GM19025 (cell line): Measurements from ENCODE around the gene C19orf67.

Experiments
- ATAC-seq: cut with Tn5 transposase; IDR thresholded peaks from one replicate; pipeline ENCODE4 v1.9.1; 2021; ENCODE audit warnings: mild to moderate bottlenecking, low read depth, moderate library complexity; ENCODE audit not compliant: unreplicated experiment

Gene C19orf67

GRCh38 chr19:14111486-14111885 lies 25.9 kb upstream of the C19orf67 start:
- no peak for ATAC-seq

- no peak for ATAC-seq
These were observed 25.1 kb upstream of the C19orf67 start for GRCh38 chr19:14110650-14111049.

DNA sequence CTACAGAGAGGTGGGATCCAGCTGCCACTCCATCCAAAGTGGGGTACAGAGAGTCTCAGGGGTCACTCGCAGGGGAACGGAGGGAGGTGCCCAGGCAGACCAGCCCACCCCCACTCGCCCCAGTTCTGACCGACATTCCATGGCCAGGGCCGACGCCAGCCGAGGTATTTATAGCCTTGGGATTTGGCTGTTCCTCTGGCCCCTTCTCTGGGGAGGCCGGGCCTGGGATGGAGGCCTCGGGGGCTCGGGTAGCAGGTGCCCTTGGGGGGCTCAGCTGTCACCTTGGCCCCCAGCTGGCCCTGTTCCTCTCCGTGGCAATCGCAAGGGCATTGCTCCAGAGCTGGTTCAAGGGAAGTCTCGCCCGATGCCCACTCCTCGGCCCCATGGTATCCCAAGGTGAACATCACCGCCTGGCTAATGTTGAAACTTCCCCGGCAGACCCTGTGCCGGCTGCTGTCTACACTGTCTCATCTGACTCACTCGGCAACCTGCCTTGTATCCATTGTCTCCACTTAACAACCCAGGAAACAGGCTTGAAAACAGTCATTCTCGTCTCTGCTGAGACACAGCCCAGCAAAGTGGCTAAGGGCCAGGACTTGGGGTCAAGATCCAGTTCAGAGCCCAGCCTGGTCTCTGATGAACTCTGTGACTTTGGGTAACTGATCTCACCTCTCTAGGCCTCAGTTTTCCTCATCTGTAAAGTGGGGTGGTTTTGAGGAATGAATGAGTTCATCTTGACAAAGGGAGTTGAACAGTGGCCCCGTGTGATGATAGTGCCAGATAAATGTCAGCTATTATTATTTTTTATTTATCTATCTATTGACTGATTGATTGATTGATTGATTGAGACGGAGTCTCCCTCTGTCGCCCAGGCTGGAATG lies 22.2 kb upstream of the C19orf67 start:
- no peak for ATAC-seq

- ATAC-seq: no peak
These were observed 21.3 kb upstream of the C19orf67 start for GRCh38 chr19:14106840-14107239.

DNA sequence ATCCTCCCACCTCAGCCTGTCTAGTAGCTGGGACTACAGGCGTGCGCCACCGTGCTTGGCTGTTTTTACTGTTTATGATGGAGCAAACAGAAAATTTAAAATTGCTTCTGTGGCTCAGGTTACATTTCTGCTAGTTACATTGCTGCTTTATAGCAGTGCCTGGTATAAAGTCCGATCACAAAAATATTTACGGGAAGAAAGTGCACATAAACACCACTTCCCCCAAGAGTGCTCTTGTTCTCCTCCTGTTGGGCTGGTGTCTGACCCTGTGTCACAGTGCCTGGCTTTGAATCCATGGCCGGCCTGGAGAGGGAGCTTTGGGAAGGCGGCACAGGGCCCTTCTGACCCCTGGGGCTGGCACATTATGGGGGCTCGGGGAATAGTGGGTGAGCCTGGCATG lies 20.1 kb upstream of the C19orf67 start:
- no peak for ATAC-seq

GRCh38 chr19:14103310-14103709 lies 17.7 kb upstream of the C19orf67 start:
- ATAC-seq: no peak

GRCh38 chr19:14102756-14103155 lies 17.2 kb upstream of the C19orf67 start:
- no peak for ATAC-seq

DNA sequence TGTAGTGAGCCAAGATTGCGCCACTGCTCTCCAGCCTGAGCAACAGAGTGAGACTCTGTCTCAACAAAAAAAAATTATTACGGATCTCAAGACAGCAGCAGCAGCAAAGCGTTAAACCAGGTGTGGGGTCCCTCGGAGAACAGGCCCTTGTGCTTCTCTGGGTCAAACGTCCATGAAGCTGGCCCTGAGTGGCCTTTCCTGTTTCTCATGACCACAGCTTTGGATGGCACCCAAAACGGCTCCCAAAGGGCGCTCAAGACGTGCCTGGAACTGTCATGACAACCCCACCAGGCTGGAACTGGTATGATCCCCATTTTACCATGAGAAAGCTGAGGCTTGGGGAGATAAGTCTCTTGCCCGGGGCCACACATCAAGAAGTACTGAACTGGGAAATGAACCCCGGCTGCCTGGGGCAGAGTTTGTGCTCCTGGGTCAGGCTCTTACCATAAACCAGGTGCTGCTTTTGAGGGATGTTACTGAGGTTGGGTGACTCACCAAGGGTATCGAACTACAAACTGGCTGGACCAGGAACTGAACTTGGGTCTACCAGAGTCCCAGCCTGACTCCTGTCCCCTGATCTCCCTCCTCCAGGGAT lies 16.6 kb upstream of the C19orf67 start:
- no peak for ATAC-seq

DNA sequence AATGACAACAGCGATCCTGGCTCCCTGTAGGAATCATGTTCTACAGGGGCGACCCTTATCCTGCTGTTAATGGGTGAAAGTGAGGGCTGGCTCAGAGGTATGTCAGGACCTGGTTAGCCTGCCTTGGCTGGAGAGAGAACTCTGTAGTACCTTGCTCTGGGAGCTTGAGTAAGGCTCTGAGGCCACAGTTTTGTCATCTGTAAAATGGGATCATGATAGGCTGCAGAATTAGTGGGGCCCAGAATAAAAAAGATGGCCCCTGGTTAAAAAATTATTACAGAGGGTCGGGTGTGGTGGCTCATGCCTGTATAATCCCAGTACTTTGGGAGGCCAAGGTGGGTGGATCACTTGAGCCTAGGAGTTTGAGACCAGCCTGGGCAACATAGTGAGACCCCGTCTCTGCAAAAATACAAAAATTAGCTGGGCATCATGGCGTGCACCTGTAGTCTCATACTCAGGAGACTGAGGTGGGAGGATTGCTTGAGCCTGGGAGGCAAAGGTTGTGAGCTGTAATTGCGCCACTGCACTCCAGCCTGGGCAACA lies 15.5 kb upstream of the C19orf67 start:
- no peak for ATAC-seq

GRCh38 chr19:14097532-14098151 lies 12.1 kb upstream of the C19orf67 start:
- no peak for ATAC-seq

GRCh38 chr19:14096272-14096992 lies 10.8 kb upstream of the C19orf67 start:
- ATAC-seq: no peak

DNA sequence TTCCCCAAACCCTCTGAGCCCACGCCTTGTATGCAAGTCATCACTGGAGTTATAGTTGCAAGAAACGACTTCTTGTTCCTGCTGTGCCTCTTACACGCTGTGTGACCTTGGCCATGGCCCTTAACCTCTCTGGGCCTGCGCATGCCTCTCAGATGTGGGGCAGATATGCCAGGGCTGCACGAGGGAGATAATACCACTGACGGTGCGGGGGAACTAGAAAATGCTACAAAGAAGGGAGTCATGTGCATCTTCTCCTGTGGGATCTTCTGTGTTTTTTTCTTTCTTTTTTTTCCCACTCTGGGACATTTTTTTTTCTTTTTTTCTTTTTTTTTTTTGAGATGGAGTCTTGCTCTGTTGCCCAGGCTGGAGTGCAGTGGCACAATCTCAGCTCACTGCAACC lies 9.3 kb upstream of the C19orf67 start:
- no peak for ATAC-seq

GRCh38 chr19:14093117-14093823 lies 7.7 kb upstream of the C19orf67 start:
- no peak for ATAC-seq

DNA sequence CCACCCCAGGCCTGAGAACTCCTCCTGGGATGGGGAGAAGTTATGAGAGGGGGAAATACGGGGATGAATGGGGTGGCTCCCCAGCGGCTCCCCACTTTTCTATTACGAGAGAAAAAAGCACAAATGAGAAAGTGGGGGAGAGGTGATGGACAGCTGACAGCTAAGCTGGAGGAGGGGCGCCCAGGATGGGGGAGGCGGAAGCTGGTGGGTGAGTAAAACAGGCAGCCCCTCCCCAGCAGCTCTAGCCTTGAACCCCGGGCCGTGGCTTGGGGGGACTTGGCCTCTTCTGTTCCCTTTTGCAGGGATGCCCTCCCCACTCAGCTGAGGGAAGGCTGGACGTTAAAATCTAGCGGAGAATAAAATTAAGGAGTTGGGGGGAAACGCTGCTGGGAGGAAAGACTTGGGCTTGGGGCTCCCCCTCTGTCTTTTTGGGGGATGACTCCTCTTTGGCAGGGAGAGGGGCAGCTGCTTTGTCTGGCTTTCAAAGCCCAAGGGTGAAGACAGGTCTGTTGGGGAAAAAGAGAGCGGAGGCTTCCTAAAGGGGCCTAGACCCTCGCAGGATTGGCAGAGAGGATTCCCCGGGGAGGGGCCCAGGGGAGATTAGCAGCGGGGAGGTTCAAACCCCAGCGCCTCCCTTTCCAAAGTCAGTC lies 6.4 kb upstream of the C19orf67 start:
- no peak for ATAC-seq

GRCh38 chr19:14091081-14091812 lies 5.7 kb upstream of the C19orf67 start:
- ATAC-seq: peak; percentile 55

- ATAC-seq: peak; percentile 35
These were observed 5.0 kb upstream of the C19orf67 start, which contains the start of gene SAMD1 for GRCh38 chr19:14090509-14091080. TSS of gene SAMD1 (minus strand) at chr19:14090751.

DNA sequence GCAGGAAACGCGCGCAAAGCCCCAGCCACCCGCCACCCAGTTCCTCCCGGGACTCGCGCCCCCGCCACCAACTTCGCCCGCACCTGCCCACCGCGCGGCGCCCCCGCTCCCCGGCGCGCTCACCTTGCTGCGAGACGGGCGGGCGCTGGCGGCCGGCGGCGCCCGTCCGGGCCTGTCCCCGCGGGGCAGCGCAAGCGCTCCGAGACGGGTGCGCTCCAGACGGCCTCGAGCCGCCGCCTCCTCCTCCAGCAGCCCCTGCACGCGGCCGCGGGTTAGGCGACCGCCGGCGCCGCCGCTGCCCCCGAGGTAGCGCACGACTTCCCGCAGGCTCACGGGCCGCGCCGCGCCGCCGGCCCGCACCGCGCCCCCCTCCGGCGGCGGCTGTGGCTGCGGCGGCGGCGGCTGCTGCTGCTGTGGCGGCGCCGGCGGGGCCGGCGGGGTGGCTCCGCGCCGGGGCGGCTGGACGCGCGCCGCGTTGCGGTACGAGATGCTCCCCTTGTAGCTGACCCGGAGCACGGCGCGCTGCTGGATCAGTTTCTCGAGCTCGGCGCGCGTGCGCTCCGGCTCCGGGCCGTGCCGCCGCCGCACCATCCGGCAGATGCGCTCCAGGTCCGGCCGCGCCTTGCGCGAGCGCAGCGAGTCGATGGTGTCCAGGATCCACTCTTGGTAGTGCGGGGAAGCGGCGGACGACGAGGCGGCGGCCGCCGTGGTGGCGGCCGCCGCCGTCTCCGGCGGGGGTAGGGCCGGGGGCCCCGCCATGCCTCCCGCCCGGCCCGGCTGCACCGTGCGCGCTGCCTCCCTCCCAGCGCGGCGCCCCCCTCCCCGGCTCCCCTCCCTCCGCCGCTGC lies 4.3 kb upstream of the C19orf67 start:
- peak; percentile 17 for ATAC-seq

GRCh38 chr19:14089412-14089661 lies 3.8 kb upstream of the C19orf67 start:
- no peak for ATAC-seq
